Fibroblast of lung (primary cell): ENCODE measurements around the gene ITGAL. TPM values are rescaled to one million over a fixed set of nuclear protein-coding genes. Genes with fewer than 3 reads are reported as not detected.

Experiments
- DNase-seq, 2 donors: peaks; one replicate each; pipeline versions ENCODE4 v3.0.0 to v3.0.0-alpha.2; 2010; ENCODE audit warnings: low read depth in 2 of 2
- H2AFZ ChIP-seq: 2 replicates; pipeline ENCODE4 v1.5.1; 2012; ENCODE audit warnings: low read length, control low read depth, inconsistent platforms
- H3K27ac ChIP-seq: 2 replicates; pipeline ENCODE4 v1.5.1; 2011; ENCODE audit warnings: low read length, control low read depth; ENCODE audit not compliant: insufficient read depth
- H3K27me3 ChIP-seq: 2 replicates; pipeline ENCODE4 v1.5.1; 2011; ENCODE audit warnings: mild to moderate bottlenecking, low read length; ENCODE audit not compliant: control insufficient read depth, insufficient read depth
- H3K36me3 ChIP-seq: 2 replicates; pipeline ENCODE4 v1.5.1; 2011; ENCODE audit warnings: low read length; ENCODE audit not compliant: control insufficient read depth, insufficient read depth
- H3K4me1 ChIP-seq: 2 replicates; pipeline ENCODE4 v1.5.1; 2011; ENCODE audit warnings: low read length; ENCODE audit not compliant: control insufficient read depth, insufficient read depth; ENCODE audit errors: extremely low read depth
- H3K4me2 ChIP-seq: 2 replicates; pipeline ENCODE4 v1.5.1; 2011; ENCODE audit warnings: low read length, control low read depth; ENCODE audit not compliant: insufficient read depth; ENCODE audit errors: extremely low read depth
- H3K4me3 ChIP-seq, 4 experiments: fragments of 200-600 bp in 1 of 4; sonication (generic) in 1 of 4; replicated peaks in 1 of 4; 2 replicates each; pipeline ENCODE4 v1.5.1; 2011 to 2016; ENCODE audit warnings: low read length in 4 of 4, low read depth in 3 of 4, mild to moderate bottlenecking in 3 of 4, control low read depth in 2 of 4, inconsistent platforms in 1 of 4, mixed read lengths in 1 of 4; ENCODE audit not compliant: insufficient read depth in 1 of 4; ENCODE audit errors: control extremely low read depth in 1 of 4
- H3K79me2 ChIP-seq: 2 replicates; pipeline ENCODE4 v1.5.1; 2012; ENCODE audit warnings: mild to moderate bottlenecking, low read length, inconsistent platforms; ENCODE audit not compliant: control insufficient read depth, insufficient read depth
- H3K9ac ChIP-seq: 2 replicates; pipeline ENCODE4 v1.5.1; 2011; ENCODE audit warnings: mild to moderate bottlenecking, low read length, control low read depth; ENCODE audit not compliant: insufficient read depth
- H3K9me3 ChIP-seq: 2 replicates; pipeline ENCODE4 v1.5.1; 2012; ENCODE audit warnings: low read depth, low read length; ENCODE audit not compliant: control insufficient read depth, insufficient read depth
- H4K20me1 ChIP-seq: 2 replicates; pipeline ENCODE4 v1.5.1; 2011; ENCODE audit warnings: low read length; ENCODE audit not compliant: control insufficient read depth, insufficient read depth; ENCODE audit errors: extremely low read depth
- CTCF ChIP-seq, 2 donors: IDR thresholded peaks in 1 of 2; conservative IDR thresholded peaks in 1 of 2; 1 replicate in 1 of 2; 2 replicates in 1 of 2; pipeline ENCODE4 v1.5.1; 2011 to 2012; ENCODE audit warnings: low read length in 2 of 2, control low read depth in 1 of 2, inconsistent platforms in 1 of 2, low read depth in 1 of 2, mild to moderate bottlenecking in 1 of 2
- EZH2 ChIP-seq: IDR thresholded peaks from 2 replicates; pipeline ENCODE4 v1.5.1; 2012; ENCODE audit warnings: low read length, control low read depth, mild to moderate bottlenecking; ENCODE audit errors: missing control alignments
- polyA plus RNA-seq, 2 donors: library from polyadenylated mRNA; depleted of rRNA in 1 of 2; stranded (reverse) in 1 of 2; unstranded in 1 of 2; fragments of >200 nt; gene quantifications; 2 replicates each; pipeline ENCODE4 v1.2.1, GENCODE V29; 2011 to 2012; ENCODE audit warnings: missing spikeins in 1 of 2
- total RNA-seq: library from RNA; depleted of rRNA; stranded (reverse); fragments of >200 nt; gene quantifications from 2 replicates; pipeline ENCODE4 v1.2.1, GENCODE V29; 2014

ITGAL gene
- total and polyA plus RNA-seq, 2 donors (not counting 1 experiment from before 2014, with no cell fraction given), result not detected

- no peak overlapping the region for H3K4me3 ChIP-seq
- H3K27ac ChIP-seq, result no peak overlapping the region
- H3K4me1 ChIP-seq, result no peaks in the 10 kb centered on the region
- no peaks in the 10 kb centered on the region for H4K20me1 ChIP-seq
- H2AFZ ChIP-seq, result no peak overlapping the region
- no peak overlapping the region for H3K4me2 ChIP-seq
- peaks cover 8% of the 10 kb centered on the region for H3K79me2 ChIP-seq
- no peak for DNase-seq
- H3K27me3 ChIP-seq, result no peaks in the 10 kb centered on the region
- TF ChIP-seq CTCF (conservative IDR thresholded peaks at IDR 0.05 in 1 of 2, IDR thresholded peaks at IDR 0.05 in 1 of 2; ENCODE audit: low read depth in 1 of 2, low read length in 2 of 2) (no peak), EZH2 (no peak)
- H3K36me3 ChIP-seq, result peaks cover 10% of the 10 kb centered on the region
- no peaks in the 10 kb centered on the region for H3K9me3 ChIP-seq
- H3K9ac ChIP-seq, result no peak overlapping the region
These were observed 83.6 kb downstream of the ITGAL start for GRCh38 chr16:30556125-30556473.

DNA sequence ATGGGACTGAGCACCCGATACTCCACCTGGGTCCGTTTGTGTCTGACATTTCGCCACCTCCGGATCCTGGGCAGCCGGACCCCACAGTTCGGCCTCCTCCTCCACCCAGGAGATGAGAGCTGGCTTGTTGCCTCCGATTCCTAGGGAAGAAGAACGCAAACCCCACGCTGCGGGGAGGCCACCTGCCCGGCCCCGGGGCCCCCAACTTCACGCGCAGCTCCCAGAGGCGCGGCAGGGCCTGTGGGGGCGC is 85.1 kb downstream of the ITGAL start:
- no peak for TF ChIP-seq EZH2
- TF ChIP-seq CTCF (conservative IDR thresholded peaks at IDR 0.05 in 1 of 2, IDR thresholded peaks at IDR 0.05 in 1 of 2; ENCODE audit: low read depth in 1 of 2, low read length in 2 of 2), result no peak
- peak; percentile 5 to 6 for DNase-seq

DNA sequence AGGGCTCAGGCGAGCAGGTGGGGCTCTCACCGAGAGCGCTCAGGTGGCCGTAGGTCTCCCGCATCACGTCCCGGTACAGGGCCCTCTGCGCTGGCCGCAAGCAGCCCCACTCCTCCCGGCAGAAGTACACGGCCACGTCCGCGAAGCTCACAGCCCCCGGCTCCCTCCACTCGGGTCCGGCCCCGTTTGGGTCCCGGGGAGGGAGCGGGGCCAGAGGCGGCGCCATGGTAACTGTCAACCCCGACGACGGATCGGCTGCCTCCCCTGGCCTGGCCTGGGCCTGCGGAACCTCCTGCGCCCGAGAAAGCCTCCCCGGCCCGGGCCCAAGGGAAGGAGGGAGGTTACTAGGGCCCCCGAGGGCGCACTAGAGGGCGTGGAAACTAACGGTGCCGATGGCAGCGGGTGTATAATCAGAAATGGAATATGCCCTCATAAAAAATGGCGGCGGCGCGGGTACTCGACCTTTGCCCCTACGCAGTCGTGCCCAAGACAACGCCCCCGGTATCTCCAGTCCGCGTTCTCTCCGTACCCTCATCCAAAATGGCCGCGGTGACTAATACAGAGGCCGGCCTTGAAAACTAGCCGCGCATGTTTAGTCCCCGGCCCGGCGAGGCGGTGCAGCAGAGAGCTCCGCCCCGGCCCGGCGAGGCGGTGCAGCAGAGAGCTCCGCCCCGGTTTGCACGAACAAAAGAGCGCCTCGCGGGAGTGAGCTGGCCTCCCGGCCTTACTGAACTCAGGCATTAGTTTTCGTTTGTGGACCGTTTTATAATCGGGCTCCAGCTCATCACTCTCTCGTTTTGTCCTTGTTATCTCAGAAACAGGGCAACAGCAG is 85.6 kb downstream of the ITGAL start, which contains the start of gene ZNF764:
TSS of gene ZNF764 (minus strand) at position 418 of the 832 bp plus-strand sequence. CDS start at position 226, 192 bp downstream.
- Histone ChIP-seq H3K4me2 (peak within 1 kb of the TSS; percentile 75), H3K27me3 (no peaks in the 10 kb centered on the region), H3K79me2 (peaks cover 8% of the 10 kb centered on the region), H3K9ac (peak within 1 kb of the TSS; percentile 87), H3K9me3 (no peaks in the 10 kb centered on the region), H2AFZ (peak within 1 kb of the TSS; percentile 83), H4K20me1 (no peaks in the 10 kb centered on the region), H3K4me1 (no peaks in the 10 kb centered on the region), H3K27ac (peak within 1 kb of the TSS; percentile 92), H3K4me3 (peak within 1 kb of the TSS; percentile 69 to 82 (median 76)), H3K36me3 (peaks cover 10% of the 10 kb centered on the region)
- TF ChIP-seq CTCF (conservative IDR thresholded peaks at IDR 0.05 in 1 of 2, IDR thresholded peaks at IDR 0.05 in 1 of 2; ENCODE audit: low read depth in 1 of 2, low read length in 2 of 2) (no peak), EZH2 (no peak)
- DNase-seq, result peak; percentile 96 to 98

More for the DNA sequence above, 85.1 kb downstream of the ITGAL start:
- Histone ChIP-seq H3K36me3 (peaks cover 10% of the 10 kb centered on the region), H3K27me3 (no peaks in the 10 kb centered on the region), H3K4me3 (peak overlapping the region; percentile 69 to 82 (median 76)), H3K9me3 (no peaks in the 10 kb centered on the region), H3K4me1 (no peaks in the 10 kb centered on the region), H4K20me1 (no peaks in the 10 kb centered on the region), H3K79me2 (peaks cover 8% of the 10 kb centered on the region), H3K9ac (peak overlapping the region; percentile 87), H2AFZ (peak overlapping the region; percentile 65), H3K27ac (peak overlapping the region; percentile 92), H3K4me2 (peak overlapping the region; percentile 61)
